GM18499 (cell line): ENCODE measurements around the gene RTKN2.

Source experiments
- ATAC-seq: cut with Tn5 transposase; IDR thresholded peaks from one replicate; pipeline ENCODE4 v1.9.1; 2021; ENCODE audit warnings: moderate number of reproducible peaks; ENCODE audit not compliant: insufficient read depth, unreplicated experiment

RTKN2 gene

DNA sequence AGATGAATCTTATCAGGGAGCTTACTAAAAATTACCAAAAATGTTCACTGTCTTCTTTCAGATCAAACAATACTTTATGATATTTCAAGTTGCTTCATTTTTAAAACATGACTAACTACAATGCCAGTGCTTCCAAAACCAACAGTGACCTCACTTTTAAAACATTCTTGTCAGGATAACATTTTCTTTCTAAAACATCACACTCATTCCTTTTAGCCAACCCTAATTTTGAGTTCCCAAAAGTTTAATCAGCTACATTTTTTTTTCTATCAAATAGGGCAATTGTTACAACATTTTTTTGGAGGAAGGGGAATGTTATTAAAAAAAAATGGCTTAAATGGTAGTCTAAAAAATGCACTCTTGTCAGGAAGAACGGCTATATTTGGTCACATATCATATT lies 37.3 kb downstream of the RTKN2 start:
- no peak for ATAC-seq

DNA sequence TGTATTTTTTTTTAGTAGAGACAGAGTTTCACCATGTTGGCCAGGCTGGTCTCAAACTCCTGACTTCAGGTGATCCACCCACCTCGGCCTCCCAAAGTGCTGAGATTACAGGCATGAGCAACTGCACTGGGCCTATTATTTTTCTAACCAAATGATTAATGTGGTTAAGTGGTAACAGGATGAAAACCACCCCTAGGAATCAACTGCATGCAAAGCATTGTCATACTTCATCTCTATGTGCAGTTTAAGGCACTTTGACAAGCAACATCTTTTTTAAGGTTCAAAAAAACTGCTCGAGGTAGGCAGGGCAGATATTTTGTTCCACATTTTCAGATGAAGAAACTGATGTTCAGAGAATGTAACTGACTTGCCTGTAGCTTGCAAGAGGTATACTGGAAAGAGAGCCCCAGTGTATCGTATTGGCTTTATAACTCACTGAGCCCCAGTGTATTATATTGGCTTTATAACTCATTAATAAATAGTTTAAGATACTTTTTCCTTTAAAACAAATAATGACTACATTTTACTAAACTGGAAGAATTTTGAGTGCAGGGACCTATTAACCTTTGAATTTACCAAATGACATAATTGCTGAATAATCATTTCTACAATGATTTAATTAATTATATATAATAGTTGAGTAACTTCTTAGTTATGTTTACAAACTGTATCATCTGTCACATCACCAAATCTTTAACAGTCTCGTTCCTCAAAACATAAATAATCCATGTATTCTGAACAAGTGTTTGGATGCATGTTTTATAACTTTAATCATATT lies 38.1 kb downstream of the RTKN2 start:
- ATAC-seq, result no peak

DNA sequence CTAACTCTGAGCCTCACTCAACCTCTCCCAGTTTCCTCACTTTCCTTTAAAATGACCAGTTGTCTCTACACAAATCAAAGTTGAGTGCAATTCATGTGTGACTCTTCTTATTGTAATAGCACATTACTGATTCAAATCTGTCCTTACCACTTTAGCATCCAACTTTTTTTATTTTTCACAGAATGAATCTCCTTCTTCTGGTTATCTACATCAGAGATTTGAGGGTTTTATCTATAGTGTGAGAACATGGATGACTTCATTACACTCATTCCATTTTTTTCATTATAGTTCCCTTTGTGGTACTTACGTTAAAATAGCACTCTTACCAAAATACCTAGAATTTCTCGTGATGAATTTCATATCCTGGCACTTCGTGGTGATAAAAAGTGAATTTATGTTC lies 43.3 kb downstream of the RTKN2 start:
- no peak for ATAC-seq

DNA sequence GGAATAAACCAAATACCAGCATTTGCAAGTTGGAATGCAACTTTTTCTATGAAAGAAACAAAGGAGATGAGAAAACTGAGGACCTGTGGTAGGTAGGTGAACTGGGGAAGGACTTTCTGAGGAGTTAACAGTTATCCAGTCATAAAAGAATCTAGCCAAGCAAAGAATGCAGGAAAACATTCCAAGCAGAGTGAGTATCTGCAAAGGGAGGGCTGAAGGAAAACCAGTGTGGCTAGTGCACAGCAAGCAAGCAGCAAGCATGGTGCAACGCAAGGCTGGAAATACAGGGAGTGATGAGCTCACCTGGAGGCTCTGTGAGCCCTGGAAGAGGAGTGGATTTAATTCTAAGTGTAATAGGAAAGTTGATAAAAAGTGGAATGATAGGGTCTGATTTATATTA lies 44.0 kb downstream of the RTKN2 start:
- no peak for ATAC-seq

DNA sequence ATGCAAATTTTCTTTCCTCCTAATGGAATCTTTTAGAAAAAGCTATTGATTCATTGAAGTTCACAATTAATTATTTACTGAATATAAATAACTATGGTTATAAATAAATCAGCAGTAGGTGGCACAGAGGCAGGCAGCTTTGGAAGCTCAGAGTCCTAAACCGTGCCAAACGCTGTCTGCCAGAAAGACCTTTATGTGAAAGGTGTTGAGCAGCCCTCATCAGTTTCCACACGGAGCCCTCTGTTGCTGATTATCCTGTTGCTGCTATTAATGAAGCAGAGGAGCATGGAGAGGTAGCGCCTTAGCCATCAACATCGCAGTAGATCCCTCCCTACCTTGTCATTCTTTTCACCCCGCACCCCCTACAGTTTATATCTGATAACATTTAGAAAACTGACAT lies 51.0 kb downstream of the RTKN2 start:
- no peak for ATAC-seq

DNA sequence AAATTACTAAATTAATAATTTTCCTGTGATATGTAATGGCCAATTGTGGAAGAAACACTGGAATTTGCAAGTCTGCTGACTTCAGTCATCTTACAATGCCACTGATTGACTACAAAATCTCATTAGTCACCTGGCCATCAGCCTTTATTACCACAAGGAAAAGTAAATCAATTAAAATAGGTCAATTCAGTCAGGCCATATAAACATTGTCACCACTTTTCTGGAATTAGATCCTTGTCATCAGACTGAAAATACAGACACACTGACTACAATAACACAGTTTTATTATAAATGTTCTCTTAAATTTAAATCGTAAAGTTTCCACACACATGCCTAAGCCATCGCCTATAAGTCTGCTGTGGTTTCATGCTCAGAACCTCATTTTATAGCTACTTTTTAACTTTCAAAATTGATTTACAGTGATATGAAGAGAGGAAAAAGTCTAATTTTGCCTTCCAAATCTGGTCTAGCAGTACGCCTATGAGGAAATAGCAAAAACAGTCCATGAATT lies 54.2 kb downstream of the RTKN2 start:
- ATAC-seq, result no peak

DNA sequence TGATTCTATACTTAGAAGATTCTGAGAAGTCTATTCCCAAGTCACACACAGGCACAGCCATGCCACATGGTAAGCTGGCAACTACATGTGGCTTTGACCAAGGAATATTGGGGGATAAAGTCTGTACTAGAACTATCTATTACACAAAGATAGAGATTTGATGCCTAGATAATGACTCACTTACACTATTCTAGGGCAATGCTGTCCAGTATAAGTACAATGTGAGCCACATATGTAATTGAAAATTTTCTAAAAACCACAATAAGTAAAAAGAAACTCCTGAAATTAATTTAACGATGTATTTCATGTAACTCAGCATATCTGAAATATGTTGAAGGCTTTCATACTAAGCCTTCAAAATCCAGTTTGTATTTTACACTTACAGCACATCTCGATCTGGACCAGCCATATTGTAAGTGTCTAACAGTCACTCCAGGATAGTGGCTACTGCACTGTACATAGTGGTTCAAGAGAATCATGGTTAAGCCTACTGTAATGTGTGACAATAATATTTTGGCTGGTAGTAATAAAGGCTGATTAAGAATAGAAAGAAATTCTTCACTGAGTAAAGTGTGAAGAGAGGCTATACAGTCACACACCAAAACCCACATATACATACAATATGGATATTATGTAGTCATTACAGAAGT lies 62.8 kb downstream of the RTKN2 start:
- no peak for ATAC-seq

DNA sequence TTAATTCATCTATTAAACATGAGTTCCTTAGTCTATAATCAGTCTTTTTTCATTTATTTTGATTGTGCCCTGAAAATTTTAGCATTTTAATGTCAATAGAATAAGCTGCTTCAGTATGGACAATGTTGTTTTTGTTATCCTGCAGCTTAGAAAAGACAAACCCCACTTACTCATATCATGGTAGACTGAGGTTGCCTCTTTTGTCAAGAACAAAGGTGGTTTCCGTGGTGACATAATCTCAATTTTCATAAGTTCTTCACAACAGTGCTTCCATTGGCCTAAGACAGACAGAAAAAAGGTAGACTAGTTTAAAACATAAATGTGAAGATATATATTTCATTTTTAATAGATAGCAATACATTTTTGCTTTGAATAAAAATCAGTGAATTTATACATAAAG lies 69.1 kb downstream of the RTKN2 start:
- ATAC-seq, result no peak

DNA sequence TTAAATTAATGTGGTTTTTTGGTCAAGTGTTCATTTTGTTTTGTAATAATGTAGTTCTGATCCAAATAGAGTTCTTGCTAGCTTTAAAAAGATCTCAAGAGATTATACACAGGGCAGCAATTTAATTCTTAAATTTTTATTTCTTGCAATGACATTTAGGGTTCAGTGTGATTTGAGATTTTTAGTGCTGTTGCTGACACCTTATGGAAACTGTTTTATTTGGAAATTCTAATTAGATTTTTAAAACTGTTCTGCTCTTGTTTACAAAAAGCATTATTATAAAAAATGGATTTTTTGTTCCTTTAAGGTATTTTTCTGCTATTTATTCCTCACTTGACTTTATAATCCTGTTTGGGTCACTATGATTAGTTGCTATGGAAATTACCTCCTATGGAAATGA lies 72.1 kb downstream of the RTKN2 start:
- ATAC-seq, result no peak

DNA sequence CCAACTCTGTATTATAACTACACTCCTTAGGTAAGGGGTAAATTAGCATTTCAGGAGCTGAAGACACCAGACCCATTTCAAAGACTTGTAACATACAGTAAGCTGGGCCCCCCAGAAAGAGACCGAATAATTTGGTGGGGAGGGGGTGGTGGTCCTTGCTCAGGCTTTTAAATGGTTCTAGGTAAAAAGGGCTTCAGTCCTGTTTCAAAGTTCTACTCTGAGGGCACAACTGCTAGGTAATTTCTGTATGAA lies 73.0 kb downstream of the RTKN2 start:
- no peak for ATAC-seq

DNA sequence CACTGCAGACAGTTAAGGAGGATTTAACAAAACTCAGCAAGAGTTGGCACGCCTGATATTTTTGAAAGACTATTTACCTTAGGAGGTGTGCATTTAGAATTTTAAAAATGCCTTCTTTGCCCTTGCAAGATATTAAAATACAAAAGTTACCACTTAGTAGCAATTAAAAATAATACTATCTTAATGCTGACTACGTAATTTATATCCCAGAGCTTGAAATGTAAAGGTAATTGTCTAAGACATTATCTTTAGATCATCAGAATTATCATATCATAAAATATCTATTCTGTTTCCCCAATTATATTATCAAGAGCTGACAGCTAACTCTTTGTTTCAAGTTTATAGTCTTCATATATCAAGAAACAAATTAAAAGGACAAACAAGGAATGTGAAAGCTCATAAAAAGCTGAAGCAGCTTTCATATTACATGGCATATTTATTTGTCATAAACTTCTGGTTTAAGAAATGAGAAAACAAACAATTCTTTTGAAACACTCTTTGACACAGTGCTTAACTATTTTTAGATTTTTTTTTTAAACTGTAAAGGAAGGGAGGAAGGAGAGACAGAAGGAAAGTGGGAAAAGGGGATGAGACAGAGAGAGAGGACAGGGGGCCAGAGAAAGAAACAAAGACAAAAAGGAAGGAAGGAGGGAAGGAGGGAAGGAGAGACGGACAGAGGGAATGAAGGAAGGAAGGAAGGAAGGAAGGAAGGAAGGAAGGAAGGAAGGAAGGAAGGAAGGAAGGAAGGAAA lies 73.5 kb downstream of the RTKN2 start:
- ATAC-seq, result no peak

DNA sequence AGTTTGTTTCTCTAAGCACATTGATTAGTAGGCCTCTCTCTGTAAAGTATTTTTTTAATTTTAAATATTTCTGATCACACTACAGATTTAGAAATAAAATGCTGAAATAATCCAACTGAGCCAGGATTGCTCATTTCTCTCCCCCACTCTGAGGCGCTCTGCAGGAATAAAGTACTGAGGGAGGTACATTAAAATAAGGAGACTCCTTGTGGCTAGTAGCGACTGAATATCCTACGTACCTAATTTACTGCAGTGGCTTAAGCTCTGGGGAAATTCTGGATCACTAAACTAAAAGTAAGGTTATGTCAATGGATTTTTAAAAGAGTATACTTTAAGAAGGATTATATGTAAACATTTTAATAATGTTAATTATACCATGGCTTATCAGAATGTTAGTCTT lies 75.2 kb downstream of the RTKN2 start:
- no peak for ATAC-seq

DNA sequence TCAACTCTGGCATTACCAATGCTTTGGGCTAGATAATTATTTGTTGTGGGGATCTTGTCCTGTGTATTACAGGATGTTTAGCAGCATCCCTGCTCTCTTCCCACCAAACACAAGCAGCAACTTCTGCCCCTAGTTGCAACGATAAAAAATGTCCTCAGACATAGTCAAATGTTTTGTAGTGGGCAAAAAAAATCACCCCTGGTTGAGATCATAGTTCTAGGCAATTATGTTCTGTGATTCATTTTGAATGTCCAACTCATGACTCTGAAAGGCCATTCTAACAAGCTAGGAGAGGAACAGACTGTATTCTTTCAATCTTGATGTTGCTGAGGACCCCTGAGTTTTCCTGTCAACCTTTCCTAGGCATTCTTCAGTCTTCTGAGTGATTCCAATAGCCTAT lies 79.5 kb downstream of the RTKN2 start:
- no peak for ATAC-seq

DNA sequence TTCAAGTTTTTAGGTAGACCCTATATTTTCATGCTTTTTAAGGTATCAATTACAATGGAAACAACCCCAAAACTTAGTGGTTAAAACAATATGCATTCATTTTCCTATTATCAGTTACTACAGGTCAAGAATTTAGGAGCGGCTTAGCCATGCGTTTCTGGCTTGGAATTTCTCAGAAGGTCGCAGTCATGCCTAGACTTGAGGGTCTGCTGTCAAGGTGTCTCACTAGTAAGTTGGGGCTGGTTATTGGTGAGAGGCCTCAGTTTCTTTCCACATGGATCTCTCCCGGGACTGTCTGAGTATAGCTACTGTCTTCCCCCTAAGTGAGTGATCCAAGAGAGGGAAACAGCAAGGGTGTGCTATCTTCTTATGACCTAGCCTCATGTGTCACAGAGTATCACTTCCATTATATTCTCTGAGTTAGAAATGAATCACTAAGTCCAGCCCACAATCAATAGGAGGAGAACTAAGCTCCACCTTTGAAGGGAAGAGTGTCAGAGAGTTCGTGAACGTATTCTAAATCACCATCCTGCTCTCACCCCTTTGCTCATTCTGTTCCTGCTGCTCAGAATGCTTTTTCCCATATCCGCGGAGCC lies 80.5 kb downstream of the RTKN2 start:
- no peak for ATAC-seq

DNA sequence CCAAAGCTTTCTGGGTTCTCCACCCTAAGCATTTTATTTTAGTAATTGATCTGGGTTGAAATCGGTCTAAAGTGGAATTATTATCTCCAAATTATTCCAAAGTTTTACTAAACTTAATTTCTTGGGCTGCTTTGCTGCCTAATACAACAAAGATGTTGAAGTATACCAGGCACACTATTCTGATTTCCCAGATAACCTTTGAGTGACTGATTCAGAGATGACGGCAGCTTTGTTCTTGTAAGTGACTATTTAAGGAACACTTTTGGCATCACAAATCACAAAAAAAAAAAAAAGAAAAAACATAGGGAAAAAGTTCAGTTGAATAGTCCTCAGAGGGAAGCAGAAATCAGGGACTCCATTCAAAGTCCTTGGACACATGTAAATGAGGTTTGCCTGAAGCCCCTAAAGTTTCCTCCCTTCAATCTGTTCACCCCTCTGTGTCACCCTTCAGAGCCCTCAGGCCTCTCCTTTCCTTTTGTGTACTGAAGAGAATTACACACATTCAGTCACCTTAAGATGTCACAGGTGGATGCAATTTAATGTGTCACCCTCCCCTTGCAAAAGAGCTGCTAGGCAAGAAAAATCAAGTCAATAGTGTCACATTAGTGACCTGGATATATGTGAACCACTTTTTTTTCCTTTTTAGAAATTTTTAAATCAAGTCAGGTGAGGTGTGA lies 81.5 kb downstream of the RTKN2 start:
- ATAC-seq, result no peak

DNA sequence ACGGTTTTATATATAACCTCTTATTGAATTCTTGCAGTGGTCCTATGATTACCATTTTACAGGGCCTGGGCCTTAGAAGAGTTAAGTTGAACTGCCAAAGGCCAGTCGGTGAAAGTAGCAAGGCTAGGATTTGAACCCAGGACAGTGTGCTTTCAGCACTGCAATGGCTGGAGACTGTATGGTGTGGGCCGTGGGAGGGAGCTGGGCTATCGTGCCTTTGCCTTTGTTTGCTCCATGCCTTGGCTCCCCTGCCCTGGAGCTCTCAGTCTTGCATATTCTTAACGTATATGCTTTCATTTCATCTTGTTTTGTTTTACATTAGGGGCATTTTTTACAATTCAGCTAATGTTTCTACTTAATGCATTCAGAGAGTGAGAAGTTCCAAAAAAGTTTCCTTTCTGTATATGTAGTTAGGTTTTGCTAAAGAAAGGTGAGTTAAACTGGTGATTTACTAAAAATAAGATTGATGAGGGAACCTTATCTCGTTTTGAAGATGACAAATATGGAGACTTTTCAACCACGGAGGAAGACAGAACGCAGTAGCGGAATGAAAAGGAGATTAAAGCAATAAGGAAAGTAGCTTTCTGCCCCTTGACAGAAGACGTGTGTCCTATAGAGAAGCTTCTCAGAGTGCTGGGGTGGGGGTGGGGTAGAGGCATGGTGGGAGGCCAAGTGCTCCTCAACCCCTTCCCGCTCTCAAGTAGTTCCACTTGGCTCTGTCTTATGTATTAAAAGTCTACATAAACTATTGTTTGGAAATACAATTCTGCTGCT lies 82.5 kb downstream of the RTKN2 start:
- ATAC-seq, result no peak

DNA sequence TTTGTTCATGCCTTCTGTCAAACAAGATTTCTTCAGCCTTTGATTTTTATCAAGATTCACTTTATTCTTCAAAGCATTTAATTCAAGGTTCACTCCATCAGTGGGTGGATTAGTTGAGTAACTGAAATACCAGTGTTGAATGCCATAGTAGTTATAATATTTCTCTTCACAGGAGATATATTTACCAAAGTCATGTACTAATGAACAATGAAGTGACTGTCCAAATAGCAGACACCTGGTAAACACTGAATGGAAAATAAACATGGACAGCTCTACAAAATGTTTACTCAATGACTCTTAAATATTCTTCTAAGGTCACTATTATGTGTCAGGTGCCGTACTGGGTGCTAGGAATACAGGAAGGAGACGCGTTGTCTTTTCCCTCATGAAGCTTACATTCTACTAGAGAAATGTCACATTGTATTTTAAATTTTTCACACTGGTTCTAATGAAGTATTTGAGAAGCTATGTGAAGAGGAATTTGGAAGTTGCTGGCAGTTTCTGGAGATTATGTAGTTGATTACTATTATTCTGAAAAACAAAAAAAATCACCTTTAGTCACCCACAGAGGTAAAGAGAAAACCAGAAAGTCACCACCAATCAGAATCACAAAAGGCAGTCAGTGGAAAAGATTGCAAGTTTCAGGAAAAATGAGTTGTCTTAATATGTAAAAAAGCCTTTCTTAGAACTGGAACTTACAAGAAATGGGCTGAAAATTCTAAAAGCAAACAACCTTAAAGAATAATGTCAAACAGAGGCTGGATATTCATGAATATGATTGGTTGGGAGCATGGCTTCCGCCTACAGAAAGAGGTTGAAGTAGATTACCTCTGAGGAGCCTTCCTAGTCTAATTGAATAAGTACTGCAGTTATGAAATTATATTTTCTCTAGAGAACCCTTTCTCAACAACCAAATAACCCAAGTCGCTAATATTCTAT lies 84.5 kb downstream of the RTKN2 start:
- ATAC-seq, result no peak

DNA sequence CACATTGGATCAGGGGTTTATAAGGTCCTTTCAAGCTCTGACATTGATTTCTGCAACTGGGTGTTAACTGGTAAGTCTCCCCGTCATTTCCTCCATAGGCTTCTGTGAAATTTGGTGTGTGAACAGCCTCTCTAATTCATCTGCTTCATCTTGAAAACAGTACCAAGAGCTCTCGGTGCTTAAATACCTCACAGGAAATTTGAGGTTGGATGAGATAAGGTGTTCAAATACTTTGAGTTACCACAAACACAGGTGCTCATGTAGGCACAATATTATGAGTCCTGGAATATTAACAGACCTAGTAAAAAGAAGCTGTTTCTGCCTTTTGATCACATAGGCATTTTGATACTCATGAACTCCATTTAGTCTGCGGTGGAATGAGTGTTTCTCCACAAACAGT lies 85.2 kb downstream of the RTKN2 start:
- ATAC-seq, result peak; percentile 76

DNA sequence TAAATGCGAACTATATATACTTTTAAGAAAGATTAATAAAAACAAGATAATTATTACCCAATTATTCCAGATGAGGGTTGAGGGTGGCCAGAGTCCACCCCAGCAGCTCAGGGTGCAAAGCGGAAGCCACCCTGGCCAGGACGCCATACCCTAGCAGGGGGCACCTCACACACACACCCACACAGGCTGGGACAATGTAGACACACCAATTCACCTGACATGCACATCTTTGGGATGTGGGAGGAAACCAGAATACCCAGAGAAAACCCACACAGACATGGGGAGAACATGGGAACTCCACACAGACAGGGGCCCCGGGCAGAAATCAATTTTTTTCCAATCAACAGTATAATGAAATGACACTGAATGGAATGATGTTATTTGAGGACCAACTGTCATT lies 86.0 kb downstream of the RTKN2 start:
- ATAC-seq, result no peak
